OCI-LY7 (cell line): Measurements from ENCODE around the gene FBXO31. TPM values are rescaled to one million over a fixed set of nuclear protein-coding genes. Genes with fewer than 3 reads are reported as not detected.

Source experiments
- BruUV-seq: library from RNA; stranded (reverse); fragments of 400-500 nt; replicated peaks from 2 replicates; lab custom pipeline; 2021; lab: Mats Ljungman, UMichigan
- CTCF ChIA-PET: fragments of 300-600 bp; sonication (Branson Sonifier 250); formaldehyde crosslinking; loops from one replicate; lab custom pipeline; 2022; ENCODE audit warnings: antibody characterized with exemption; ENCODE audit not compliant: unreplicated experiment; lab: Charles Lee
- POLR2A ChIA-PET: fragments of 300-600 bp; sonication (Branson Sonifier 250); formaldehyde crosslinking; loops from one replicate; lab custom pipeline; 2022; ENCODE audit warnings: antibody characterized with exemption; lab: Charles Lee
- DNase-seq: peaks from one replicate; pipeline ENCODE4 v3.0.0-alpha.2; 2015; ENCODE audit warnings: low spot score
- H2AFZ ChIP-seq: fragments of 200-600 bp; sonication (generic), shearing (Covaris generic); 2 replicates; pipeline ENCODE4 v1.6.1; 2014; ENCODE audit warnings: mild to moderate bottlenecking, antibody characterized with exemption, low read length, moderate library complexity
- H3K27ac ChIP-seq: fragments of 200-600 bp; sonication (generic); 2 replicates; pipeline ENCODE4 v1.5.1; 2014; ENCODE audit warnings: mixed run types, low read depth, mild to moderate bottlenecking, moderate library complexity, low read length, inconsistent platforms; ENCODE audit not compliant: poor library complexity, severe bottlenecking
- H3K36me3 ChIP-seq: fragments of 200-600 bp; sonication (generic); 2 replicates; pipeline ENCODE4 v1.6.1; 2014; ENCODE audit warnings: mild to moderate bottlenecking, antibody characterized with exemption, low read length, moderate library complexity, mixed read lengths; ENCODE audit not compliant: insufficient read depth
- H3K4me1 ChIP-seq: fragments of 200-600 bp; sonication (generic); 2 replicates; pipeline ENCODE4 v1.5.1; 2014; ENCODE audit warnings: mild to moderate bottlenecking, low read length; ENCODE audit not compliant: insufficient read depth, poor library complexity, severe bottlenecking
- H3K4me2 ChIP-seq: fragments of 200-600 bp; sonication (generic); 2 replicates; pipeline ENCODE4 v1.6.1; 2014; ENCODE audit warnings: mild to moderate bottlenecking, low read length
- H3K4me3 ChIP-seq: fragments of 200-600 bp; sonication (generic); 2 replicates; pipeline ENCODE4 v1.5.1; 2014; ENCODE audit warnings: mild to moderate bottlenecking, low read depth, low read length; ENCODE audit not compliant: poor library complexity, severe bottlenecking
- H3K79me2 ChIP-seq: fragments of 200-600 bp; sonication (generic); 2 replicates; pipeline ENCODE4 v1.6.1; 2016; ENCODE audit warnings: low read depth, mild to moderate bottlenecking, low read length, moderate library complexity, mixed read lengths; ENCODE audit not compliant: insufficient read depth
- H3K9me2 ChIP-seq: fragments of 200-600 bp; sonication (generic); 2 replicates; pipeline ENCODE4 v1.6.1; 2016; ENCODE audit warnings: mild to moderate bottlenecking, low read length, mixed read lengths; ENCODE audit not compliant: insufficient read depth
- H3K9me3 ChIP-seq: fragments of 200-600 bp; sonication (generic); 2 replicates; pipeline ENCODE4 v1.6.1; 2014; ENCODE audit warnings: mild to moderate bottlenecking, mixed run types, low read length, mixed read lengths
- H4K20me1 ChIP-seq: fragments of 200-600 bp; sonication (generic); 2 replicates; pipeline ENCODE4 v1.6.1; 2014; ENCODE audit warnings: mild to moderate bottlenecking, antibody characterized with exemption, low read length, moderate library complexity, mixed read lengths; ENCODE audit not compliant: insufficient read depth
- EZH2phosphoT487 ChIP-seq: fragments of 200-600 bp; sonication (generic); IDR thresholded peaks from 2 replicates; pipeline ENCODE4 v1.6.1; 2018; ENCODE audit warnings: low read depth, borderline replicate concordance, mild to moderate bottlenecking, mixed run types, antibody characterized with exemption, low read length, moderate library complexity, mixed read lengths
- intact Hi-C: fragments of 100-400 bp; cut with micrococcal nuclease; formaldehyde crosslinking; loops from one replicate; pipeline ENCODE4 v1.10.0; 2022; ENCODE audit not compliant: unreplicated experiment
- total RNA-seq, 2 experiments: library from RNA; depleted of rRNA in 1 of 2; stranded (reverse); fragments of >200 nt in 1 of 2; shearing (Covaris generic) in 1 of 2; gene quantifications; 2 replicates each; pipeline ENCODE4 v1.2.3, GENCODE V29; 2014 to 2022
- TF ChIP-seq, protein P1 (sequence below): fragments of 200-600 bp; sonication (generic); conservative IDR thresholded peaks from 2 replicates; pipeline ENCODE4 v1.5.1; 2014; ENCODE audit warnings: mild to moderate bottlenecking, antibody characterized with exemption, low read length, moderate library complexity, mixed read lengths

Gene FBXO31
- total RNA-seq, 2 experiments from 2014 or later = 26.0 to 32.4 TPM

DNA sequence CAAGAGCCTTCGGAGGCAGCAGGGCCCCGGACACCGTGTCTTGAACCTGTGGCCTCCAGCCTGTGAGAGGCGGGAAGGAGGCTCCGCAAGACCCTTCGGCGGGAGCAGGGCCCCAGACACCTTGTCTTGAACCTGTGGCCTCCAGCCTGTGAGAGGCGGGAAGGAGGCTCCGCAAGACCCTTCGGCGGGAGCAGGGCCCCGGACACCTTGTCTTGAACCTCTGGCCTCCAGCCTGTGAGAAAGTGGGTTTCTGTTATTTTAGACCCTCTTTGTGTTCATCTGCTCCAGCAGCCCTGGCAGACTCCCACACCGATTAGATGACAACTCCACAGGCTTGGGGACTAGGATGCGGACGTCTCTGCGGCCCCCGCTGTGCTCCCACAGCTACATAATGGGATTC is 30.0 kb downstream of the FBXO31 start:
- no peak overlapping the region for H2AFZ ChIP-seq
- no peak overlapping the region for H3K4me2 ChIP-seq
- BruUV-seq = no TSS peak
- no peak overlapping the region for H3K4me3 ChIP-seq
- intact Hi-C loops = no loop called here
- CTCF ChIA-PET = no interaction called here
- no peak for DNase-seq
- H3K36me3 ChIP-seq = peaks cover 8% of the 10 kb centered on the region; the same call in 1 of the 2 replicates
- TF ChIP-seq, protein P1, sequence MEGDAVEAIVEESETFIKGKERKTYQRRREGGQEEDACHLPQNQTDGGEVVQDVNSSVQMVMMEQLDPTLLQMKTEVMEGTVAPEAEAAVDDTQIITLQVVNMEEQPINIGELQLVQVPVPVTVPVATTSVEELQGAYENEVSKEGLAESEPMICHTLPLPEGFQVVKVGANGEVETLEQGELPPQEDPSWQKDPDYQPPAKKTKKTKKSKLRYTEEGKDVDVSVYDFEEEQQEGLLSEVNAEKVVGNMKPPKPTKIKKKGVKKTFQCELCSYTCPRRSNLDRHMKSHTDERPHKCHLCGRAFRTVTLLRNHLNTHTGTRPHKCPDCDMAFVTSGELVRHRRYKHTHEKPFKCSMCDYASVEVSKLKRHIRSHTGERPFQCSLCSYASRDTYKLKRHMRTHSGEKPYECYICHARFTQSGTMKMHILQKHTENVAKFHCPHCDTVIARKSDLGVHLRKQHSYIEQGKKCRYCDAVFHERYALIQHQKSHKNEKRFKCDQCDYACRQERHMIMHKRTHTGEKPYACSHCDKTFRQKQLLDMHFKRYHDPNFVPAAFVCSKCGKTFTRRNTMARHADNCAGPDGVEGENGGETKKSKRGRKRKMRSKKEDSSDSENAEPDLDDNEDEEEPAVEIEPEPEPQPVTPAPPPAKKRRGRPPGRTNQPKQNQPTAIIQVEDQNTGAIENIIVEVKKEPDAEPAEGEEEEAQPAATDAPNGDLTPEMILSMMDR = no peak
- TF ChIP-seq EZH2phosphoT487 = no peak
- POLR2A ChIA-PET = no interaction called here
- no peaks in the 10 kb centered on the region for H3K4me1 ChIP-seq
- no peaks in the 10 kb centered on the region for H4K20me1 ChIP-seq
- H3K27ac ChIP-seq = no peak overlapping the region
- no peaks in the 10 kb centered on the region for H3K9me2 ChIP-seq
- H3K9me3 ChIP-seq = no peaks in the 10 kb centered on the region
- H3K79me2 ChIP-seq = no peaks in the 10 kb centered on the region

DNA sequence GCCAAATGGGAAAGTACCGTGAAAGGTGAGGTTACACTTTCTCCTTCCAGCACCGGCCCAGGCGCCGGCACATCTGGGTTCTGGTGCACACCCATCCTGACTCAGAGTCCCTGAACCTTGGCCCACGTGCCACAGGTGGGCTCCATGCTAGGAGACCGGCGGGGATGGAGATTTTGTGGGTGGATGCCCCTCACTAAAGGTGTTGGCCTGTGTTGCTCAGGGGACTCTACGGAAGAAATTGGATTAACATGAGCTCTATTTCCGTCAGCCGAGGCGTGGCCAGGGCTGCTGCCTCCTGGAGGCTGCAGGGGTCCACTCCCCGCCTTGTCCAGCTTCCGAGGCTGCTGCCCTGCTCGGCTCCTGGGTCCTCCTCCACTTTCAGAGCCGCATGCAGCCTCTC is 30.8 kb downstream of the FBXO31 start:
- H2AFZ ChIP-seq = no peak overlapping the region
- H3K9me2 ChIP-seq = no peaks in the 10 kb centered on the region
- ChIA-PET POLR2A (no interaction called here), CTCF (no interaction called here)
- no peak overlapping the region for H3K27ac ChIP-seq
- BruUV-seq = no TSS peak
- no peak overlapping the region for H3K4me2 ChIP-seq
- intact Hi-C loops = no loop called here
- H3K4me3 ChIP-seq = no peak overlapping the region
- peaks cover under 1% of the 10 kb centered on the region; the same call in 1 of the 2 replicates for H3K36me3 ChIP-seq
- H3K79me2 ChIP-seq = no peaks in the 10 kb centered on the region
- H3K4me1 ChIP-seq = no peaks in the 10 kb centered on the region
- no peaks in the 10 kb centered on the region for H4K20me1 ChIP-seq
- TF ChIP-seq, protein P1 = no peak
- no peak for TF ChIP-seq EZH2phosphoT487
- no peak for DNase-seq
- H3K9me3 ChIP-seq = no peaks in the 10 kb centered on the region

DNA sequence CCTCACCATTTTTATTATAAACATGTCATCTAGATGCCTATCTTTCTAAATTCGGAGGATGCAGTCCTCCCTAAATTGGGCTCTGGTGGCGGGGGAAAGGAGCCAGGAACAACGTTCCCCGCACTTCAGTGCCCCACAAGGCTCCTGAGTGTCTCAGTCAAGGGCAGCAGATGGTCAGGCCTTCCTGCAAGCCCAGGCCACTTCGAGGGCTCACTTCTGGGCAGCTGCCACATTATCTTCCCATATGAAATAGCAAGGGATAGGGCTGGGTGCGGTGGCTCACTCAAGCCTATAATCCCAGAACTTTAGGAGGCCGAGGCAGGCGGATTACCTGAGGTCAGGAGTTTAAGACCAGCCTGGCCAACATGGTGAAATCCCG is 32.3 kb downstream of the FBXO31 start:
- Histone ChIP-seq H4K20me1 (no peaks in the 10 kb centered on the region), H3K9me2 (no peaks in the 10 kb centered on the region), H3K36me3 (peaks cover 4% of the 10 kb centered on the region; the same call in 1 of the 2 replicates), H3K4me3 (no peak overlapping the region), H2AFZ (no peak overlapping the region), H3K27ac (no peak overlapping the region), H3K79me2 (no peaks in the 10 kb centered on the region), H3K4me1 (no peaks in the 10 kb centered on the region), H3K4me2 (no peak overlapping the region), H3K9me3 (no peaks in the 10 kb centered on the region)
- DNase-seq = no peak
- no TSS peak for BruUV-seq
- ChIA-PET POLR2A (no interaction called here), CTCF (no interaction called here)
- intact Hi-C loops = no loop called here
- TF ChIP-seq, protein P1 = no peak
- no peak for TF ChIP-seq EZH2phosphoT487
